ENCODE data around the gene GLI3. TPM values are rescaled to one million over a fixed set of nuclear protein-coding genes. Genes with fewer than 3 reads are reported as not detected.

Gene GLI3
- total and polyA plus RNA-seq, 2 of the 8 experiments (the other 6 are each of a cell fraction or from before 2014, with no cell fraction given): 8.0 to 31.1 TPM

DNA sequence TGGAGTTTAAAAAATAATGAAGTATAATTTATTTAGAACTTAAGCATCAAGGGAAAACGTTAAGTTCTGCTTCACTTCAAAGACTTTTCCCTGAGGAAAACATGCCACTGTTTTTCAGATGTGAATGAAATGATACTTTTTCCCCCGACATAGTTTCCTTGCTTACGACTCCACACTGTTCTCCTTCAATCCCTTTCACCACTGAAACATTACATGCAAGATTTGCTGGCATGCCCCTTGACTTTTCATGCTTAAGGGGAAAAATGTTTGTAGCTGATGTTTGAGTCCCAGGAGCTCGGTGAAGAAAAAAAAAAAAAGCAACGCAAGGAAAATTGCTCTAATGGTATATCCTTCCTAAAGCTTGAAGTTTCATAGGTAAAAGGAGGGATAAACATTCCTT lies 10.0 kb downstream of the GLI3 start (continued):
- TF ChIP-seq, protein P1, sequence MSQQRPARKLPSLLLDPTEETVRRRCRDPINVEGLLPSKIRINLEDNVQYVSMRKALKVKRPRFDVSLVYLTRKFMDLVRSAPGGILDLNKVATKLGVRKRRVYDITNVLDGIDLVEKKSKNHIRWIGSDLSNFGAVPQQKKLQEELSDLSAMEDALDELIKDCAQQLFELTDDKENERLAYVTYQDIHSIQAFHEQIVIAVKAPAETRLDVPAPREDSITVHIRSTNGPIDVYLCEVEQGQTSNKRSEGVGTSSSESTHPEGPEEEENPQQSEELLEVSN (IDR thresholded peaks at IDR 0.05): no peak
- TF ChIP-seq CHD2 (IDR thresholded peaks at IDR 0.05; ENCODE audit: low read length) (no peak), HDAC6 (IDR thresholded peaks at IDR 0.05; ENCODE audit: low read depth, low read length) (no peak), NANOG (IDR thresholded peaks at IDR 0.05; ENCODE audit: insufficient read depth, low read depth, low read length, poor library complexity, severe bottlenecking) (no peak), SAP30 (IDR thresholded peaks at IDR 0.05; ENCODE audit: insufficient read depth, insufficient replicate concordance, low read length) (no peak), GABPA (IDR thresholded peaks at IDR 0.05; ENCODE audit: borderline replicate concordance, insufficient read depth, low read length) (no peak)
